Testis (tissue), 2 donors: ENCODE measurements around the gene LSM11.

ENCODE experiments used
- POLR2A ChIP-seq: fragments of 450-650 bp; IDR thresholded peaks from one replicate; pipeline ENCODE4 v1.6.1; 2017; ENCODE audit warnings: antibody characterized with exemption, mild to moderate bottlenecking, moderate library complexity
- TF ChIP-seq, protein P1 (sequence below), 3 experiments: fragments of 450-650 bp in 2 of 3; fragments of 200-600 bp in 1 of 3; sonication (generic) in 1 of 3; IDR thresholded peaks; one replicate each; pipeline ENCODE4 v1.5.1; 2016 to 2019; ENCODE audit warnings: antibody characterized with exemption in 3 of 3, mild to moderate bottlenecking in 2 of 3, moderate library complexity in 1 of 3

DNA sequence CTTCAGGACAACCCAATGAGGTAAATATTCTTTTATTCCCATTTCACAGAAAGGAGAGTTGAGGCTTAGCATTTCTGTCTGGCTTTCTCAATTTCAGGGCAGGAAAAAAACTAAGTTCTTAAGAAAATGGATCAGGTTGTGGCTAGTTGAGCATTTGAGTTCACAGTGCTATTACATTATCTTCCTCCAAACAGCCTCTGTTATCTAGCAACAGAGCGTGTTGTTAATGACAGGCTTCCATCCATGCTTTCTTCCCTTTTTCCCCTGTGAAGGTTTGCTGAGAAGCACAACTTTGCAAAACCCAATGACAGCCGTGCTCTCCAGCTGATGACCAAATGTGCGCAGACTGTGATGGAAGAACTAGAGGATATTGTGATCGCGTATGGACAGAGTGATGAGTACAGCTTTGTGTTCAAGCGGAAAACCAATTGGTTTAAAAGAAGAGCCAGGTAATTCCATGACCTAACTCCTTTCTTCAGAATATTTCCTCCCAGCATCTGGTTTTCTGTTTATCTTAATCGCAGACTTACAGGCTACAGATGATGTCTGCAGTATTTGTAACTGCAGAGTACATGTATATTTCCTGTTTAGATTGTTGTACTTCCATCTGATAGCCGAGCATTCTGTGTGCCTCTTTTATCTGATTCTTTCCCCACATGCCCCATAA is 10.8 kb upstream of the LSM11 start:
- TF ChIP-seq, protein P1, sequence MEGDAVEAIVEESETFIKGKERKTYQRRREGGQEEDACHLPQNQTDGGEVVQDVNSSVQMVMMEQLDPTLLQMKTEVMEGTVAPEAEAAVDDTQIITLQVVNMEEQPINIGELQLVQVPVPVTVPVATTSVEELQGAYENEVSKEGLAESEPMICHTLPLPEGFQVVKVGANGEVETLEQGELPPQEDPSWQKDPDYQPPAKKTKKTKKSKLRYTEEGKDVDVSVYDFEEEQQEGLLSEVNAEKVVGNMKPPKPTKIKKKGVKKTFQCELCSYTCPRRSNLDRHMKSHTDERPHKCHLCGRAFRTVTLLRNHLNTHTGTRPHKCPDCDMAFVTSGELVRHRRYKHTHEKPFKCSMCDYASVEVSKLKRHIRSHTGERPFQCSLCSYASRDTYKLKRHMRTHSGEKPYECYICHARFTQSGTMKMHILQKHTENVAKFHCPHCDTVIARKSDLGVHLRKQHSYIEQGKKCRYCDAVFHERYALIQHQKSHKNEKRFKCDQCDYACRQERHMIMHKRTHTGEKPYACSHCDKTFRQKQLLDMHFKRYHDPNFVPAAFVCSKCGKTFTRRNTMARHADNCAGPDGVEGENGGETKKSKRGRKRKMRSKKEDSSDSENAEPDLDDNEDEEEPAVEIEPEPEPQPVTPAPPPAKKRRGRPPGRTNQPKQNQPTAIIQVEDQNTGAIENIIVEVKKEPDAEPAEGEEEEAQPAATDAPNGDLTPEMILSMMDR (IDR thresholded peaks at IDR 0.05) = no peak
- TF ChIP-seq POLR2A = no peak
